IMR-90 (cell line): ENCODE measurements around the gene TAB2. TPM values are rescaled to one million over a fixed set of nuclear protein-coding genes. Genes with fewer than 3 reads are reported as not detected.

Experiments
- ATAC-seq: fragments of 200-7000 bp; cut with Tn5 transposase; 2 replicates; pipeline ENCODE4 v1.9.1; 2020; ENCODE audit warnings: low read depth, mild to moderate bottlenecking, moderate library complexity
- BruUV-seq: library from RNA; stranded (reverse); fragments of 400-500 nt; replicated peaks from 2 replicates; lab custom pipeline; 2021; lab: Mats Ljungman, UMichigan
- CTCF ChIA-PET: fragments of 300-600 bp; formaldehyde crosslinking; extraction: SDS; loops from one replicate; lab custom pipeline; 2021; ENCODE audit warnings: antibody characterized with exemption; lab: Yijun Ruan, JAX
- POLR2A ChIA-PET: fragments of 300-600 bp; sonication (Branson Sonifier 250); formaldehyde crosslinking; loops from one replicate; lab custom pipeline; 2022; ENCODE audit warnings: antibody characterized with exemption; ENCODE audit not compliant: unreplicated experiment; lab: Charles Lee
- DNase-seq: peaks from one replicate; pipeline ENCODE4 v3.0.0; 2013
- H2AFZ ChIP-seq: replicated peaks from 2 replicates; pipeline ENCODE3; 2013; ENCODE audit warnings: low read length, mild to moderate bottlenecking; ENCODE audit not compliant: poor library complexity
- H2AK5ac ChIP-seq: 2 replicates; pipeline ENCODE4 v1.6.1; 2013; ENCODE audit warnings: low read depth, low read length, inconsistent platforms
- H2AK9ac ChIP-seq: replicated peaks from 2 replicates; pipeline ENCODE3; 2013; ENCODE audit warnings: mild to moderate bottlenecking, low read depth, low read length, moderate library complexity; ENCODE audit not compliant: poor library complexity
- H2BK120ac ChIP-seq: 2 replicates; pipeline ENCODE4 v1.6.1; 2013; ENCODE audit warnings: low read depth, low read length, inconsistent platforms
- H2BK15ac ChIP-seq: 3 replicates; pipeline ENCODE4 v1.6.1; 2013; ENCODE audit warnings: low read depth, low read length, inconsistent platforms
- H2BK20ac ChIP-seq: 2 replicates; pipeline ENCODE4 v1.6.1; 2013; ENCODE audit warnings: low read depth, mild to moderate bottlenecking, inconsistent platforms, low read length, moderate library complexity
- H2BK5ac ChIP-seq: 2 replicates; pipeline ENCODE4 v1.6.1; 2013; ENCODE audit warnings: mild to moderate bottlenecking, low read depth, low read length, inconsistent platforms; ENCODE audit not compliant: poor library complexity, severe bottlenecking
- H3K14ac ChIP-seq: replicated peaks from 2 replicates; pipeline ENCODE4 v1.6.1; 2013; ENCODE audit warnings: low read depth, low read length, inconsistent platforms
- H3K18ac ChIP-seq: 2 replicates; pipeline ENCODE4 v1.6.1; 2013; ENCODE audit warnings: low read depth, low read length, control low read depth
- H3K23ac ChIP-seq: 2 replicates; pipeline ENCODE4 v1.6.1; 2013; ENCODE audit warnings: low read depth, low read length, inconsistent platforms
- H3K27ac ChIP-seq: 2 replicates; pipeline ENCODE4 v1.5.1; 2013; ENCODE audit warnings: mild to moderate bottlenecking, control low read depth, low read length; ENCODE audit not compliant: insufficient read depth
- H3K27me3 ChIP-seq: 2 replicates; pipeline ENCODE4 v1.6.1; 2013; ENCODE audit warnings: low read length; ENCODE audit not compliant: control insufficient read depth, insufficient read depth
- H3K36me3 ChIP-seq: 2 replicates; pipeline ENCODE4 v1.6.1; 2013; ENCODE audit warnings: low read length, mixed read lengths; ENCODE audit not compliant: control insufficient read depth, insufficient read depth
- H3K4ac ChIP-seq: 2 replicates; pipeline ENCODE4 v1.6.1; 2013; ENCODE audit warnings: low read depth, low read length, inconsistent platforms
- H3K4me1 ChIP-seq: 2 replicates; pipeline ENCODE4 v1.6.1; 2013; ENCODE audit warnings: low read length, mixed read lengths; ENCODE audit not compliant: control insufficient read depth, insufficient read depth
- H3K4me2 ChIP-seq: 2 replicates; pipeline ENCODE4 v1.6.1; 2013; ENCODE audit warnings: low read depth, mild to moderate bottlenecking, control low read depth, low read length, moderate library complexity
- H3K4me3 ChIP-seq: 2 replicates; pipeline ENCODE4 v1.5.1; 2013; ENCODE audit warnings: low read depth, mild to moderate bottlenecking, control low read depth, low read length, moderate library complexity; ENCODE audit not compliant: insufficient read depth
- H3K56ac ChIP-seq: 2 replicates; pipeline ENCODE4 v1.6.1; 2013; ENCODE audit warnings: low read length, inconsistent platforms; ENCODE audit not compliant: insufficient read depth; ENCODE audit errors: extremely low read depth
- H3K79me1 ChIP-seq, 2 experiments: 2 replicates each; pipeline ENCODE4 v1.6.1; 2013; ENCODE audit warnings: low read length in 2 of 2, inconsistent platforms in 1 of 2, low read depth in 1 of 2
- H3K9ac ChIP-seq: 2 replicates; pipeline ENCODE4 v1.6.1; 2013; ENCODE audit warnings: low read depth, low read length, control low read depth
- H3K9me1 ChIP-seq: 2 replicates; pipeline ENCODE4 v1.6.1; 2013; ENCODE audit warnings: low read length, inconsistent platforms; ENCODE audit not compliant: insufficient read depth
- H3K9me3 ChIP-seq: 2 replicates; pipeline ENCODE4 v1.6.1; 2013; ENCODE audit warnings: low read length; ENCODE audit not compliant: control insufficient read depth, insufficient read depth
- H4K20me1 ChIP-seq: 2 replicates; pipeline ENCODE4 v1.6.1; 2013; ENCODE audit warnings: low read length, inconsistent platforms; ENCODE audit not compliant: insufficient read depth
- H4K5ac ChIP-seq: 2 replicates; pipeline ENCODE4 v1.6.1; 2013; ENCODE audit warnings: mild to moderate bottlenecking, low read depth, low read length, control low read depth
- H4K8ac ChIP-seq, 2 experiments: 2 replicates each; pipeline ENCODE4 v1.6.1; 2013; ENCODE audit warnings: low read depth in 2 of 2, low read length in 2 of 2, control low read depth in 1 of 2, inconsistent platforms in 1 of 2
- H4K91ac ChIP-seq: 2 replicates; pipeline ENCODE4 v1.6.1; 2013; ENCODE audit warnings: low read depth, low read length, inconsistent platforms; ENCODE audit not compliant: insufficient read depth
- BHLHE40 ChIP-seq: fragments of 150-350 bp; IDR thresholded peaks from 2 replicates; pipeline ENCODE4 v1.6.1; 2016; ENCODE audit warnings: mild to moderate bottlenecking, low read depth, low read length
- CEBPB ChIP-seq: IDR thresholded peaks from 2 replicates; pipeline ENCODE4 v1.6.1; 2012; ENCODE audit warnings: low read depth, low read length, improper control_type of control experiment
- CHD1 ChIP-seq: IDR thresholded peaks from 2 replicates; pipeline ENCODE4 v1.6.1; 2012; ENCODE audit warnings: low read depth, low read length, improper control_type of control experiment
- CTCF ChIP-seq: conservative IDR thresholded peaks from 2 replicates; pipeline ENCODE4 v1.5.1; 2012; ENCODE audit warnings: mild to moderate bottlenecking, low read depth, low read length, improper control_type of control experiment
- ELK1 ChIP-seq: fragments of 150-350 bp; IDR thresholded peaks from 2 replicates; pipeline ENCODE4 v1.6.1; 2016; ENCODE audit warnings: low read depth, mild to moderate bottlenecking, low read length, moderate library complexity, borderline replicate concordance
- FOS ChIP-seq: fragments of 150-350 bp; IDR thresholded peaks from 2 replicates; pipeline ENCODE4 v1.6.1; 2016; ENCODE audit warnings: low read depth, low read length
- MAFK ChIP-seq: IDR thresholded peaks from 2 replicates; pipeline ENCODE4 v1.6.1; 2012; ENCODE audit warnings: low read depth, low read length, improper control_type of control experiment
- MXI1 ChIP-seq: IDR thresholded peaks from 2 replicates; pipeline ENCODE4 v1.6.1; 2012; ENCODE audit warnings: low read depth, mild to moderate bottlenecking, low read length, moderate library complexity, borderline replicate concordance
- POLR2A ChIP-seq: IDR thresholded peaks from 2 replicates; pipeline ENCODE4 v1.6.1; 2012; ENCODE audit warnings: mild to moderate bottlenecking, low read depth, low read length
- RCOR1 ChIP-seq: IDR thresholded peaks from 2 replicates; pipeline ENCODE4 v1.6.1; 2012; ENCODE audit warnings: mild to moderate bottlenecking, low read length, improper control_type of control experiment; ENCODE audit not compliant: insufficient replicate concordance
- RFX5 ChIP-seq: IDR thresholded peaks from 2 replicates; pipeline ENCODE4 v1.8.0; 2012; ENCODE audit warnings: low read depth, mild to moderate bottlenecking, low read length, moderate library complexity
- SMC3 ChIP-seq: fragments of 150-350 bp; IDR thresholded peaks from 2 replicates; pipeline ENCODE4 v1.6.1; 2016; ENCODE audit warnings: low read depth, mild to moderate bottlenecking, antibody characterized with exemption, low read length, moderate library complexity
- USF2 ChIP-seq: fragments of 150-350 bp; IDR thresholded peaks from 2 replicates; pipeline ENCODE4 v1.6.1; 2017; ENCODE audit warnings: mild to moderate bottlenecking, antibody characterized with exemption, low read length, low read depth
- WGBS, 2 experiments: methylation state at CpG; one replicate each; pipeline versions ENCODE4 v1.1.5 to v1.1.7; 2013; ENCODE audit warnings: missing lambda C conversion rate in 2 of 2; ENCODE audit not compliant: insufficient read length in 1 of 2; ENCODE audit errors: extremely low coverage in 2 of 2; 5-methylcytosine and 5-hydroxymethylcytosine counted together
- dilution Hi-C: fragments of 300-500 bp; cut with HindIII; formaldehyde crosslinking; loops from one replicate; pipeline ENCODE4 v1.14.3; 2018; ENCODE audit warnings: low sequenced_read_pairs; ENCODE audit not compliant: unreplicated experiment
- in situ Hi-C: fragments of 300-500 bp; cut with MboI; formaldehyde crosslinking; loops from 3 replicates; pipeline ENCODE4 v1.14.3; 2019; ENCODE audit warnings: low sequenced_read_pairs, inconsistent platforms, mixed read lengths
- intact Hi-C: fragments of 100-400 bp; cut with micrococcal nuclease; formaldehyde crosslinking; loops from 2 replicates; pipeline ENCODE4 v1.10.0; 2022
- polyA plus RNA-seq, 3 experiments: library from polyadenylated mRNA; depleted of rRNA; stranded (reverse); fragments of >200 nt; gene quantifications; 2 replicates each; pipeline ENCODE4 v1.2.3, GENCODE V29; 2012; ENCODE audit warnings: low replicate concordance in 1 of 3
- total RNA-seq: library from RNA; depleted of rRNA; stranded (reverse); fragments of >200 nt; gene quantifications from 2 replicates; pipeline ENCODE4 v1.2.3, GENCODE V29; 2012

TAB2 gene
- total and polyA plus RNA-seq, 2 of the 4 experiments (the other 2 are of a cell fraction): 20.8 to 25.3 TPM

- H3K4me2 ChIP-seq: no peak overlapping the region
- H3K27me3 ChIP-seq: no peaks in the 10 kb centered on the region
- no peak overlapping the region for H2AFZ ChIP-seq
- H3K4ac ChIP-seq: no peak overlapping the region
- DNase-seq (no peak), ATAC-seq (no peak)
- no peak overlapping the region for H3K14ac ChIP-seq
- H3K56ac ChIP-seq: no peak overlapping the region
- H2BK15ac ChIP-seq: no peak overlapping the region
- no TSS peak for BruUV-seq
- POLR2A ChIA-PET: no interaction called here
- no peak overlapping the region for H2BK120ac ChIP-seq
- WGBS, 2 experiments: no CpG with 5 or more reads among the region's 3 CpGs
- no peak overlapping the region for H3K27ac ChIP-seq
- no peak overlapping the region for H4K91ac ChIP-seq
- H3K36me3 ChIP-seq: peaks cover 8% of the 10 kb centered on the region
- no peaks in the 10 kb centered on the region for H3K9me3 ChIP-seq
- no peaks in the 10 kb centered on the region for H4K20me1 ChIP-seq
- no peak overlapping the region for H3K23ac ChIP-seq
- no peaks in the 10 kb centered on the region for H3K9me1 ChIP-seq
- H3K4me1 ChIP-seq: no peaks in the 10 kb centered on the region
- no peak overlapping the region for H3K9ac ChIP-seq
- peaks cover 0 to 3% of the 10 kb centered on the region in 2 experiments; a peak in 3 of 4 replicates for H3K79me1 ChIP-seq
- in situ Hi-C loops: no loop called here
- CTCF ChIA-PET: no interaction called here
- H3K4me3 ChIP-seq: no peak overlapping the region
- H2AK9ac ChIP-seq: no peak overlapping the region
- intact Hi-C loops: no loop called here
- H4K8ac ChIP-seq: no peak overlapping the region
- no peak overlapping the region for H2BK5ac ChIP-seq
- no peak overlapping the region for H2BK20ac ChIP-seq
- no peak overlapping the region for H2AK5ac ChIP-seq
- dilution Hi-C loops: no loop called here
- no peak overlapping the region for H4K5ac ChIP-seq
- no peak overlapping the region for H3K18ac ChIP-seq
- no peak for TF ChIP-seq MXI1
- no peak for TF ChIP-seq CTCF
- TF ChIP-seq BHLHE40: no peak
- no peak for TF ChIP-seq RFX5
- no peak for TF ChIP-seq POLR2A
- TF ChIP-seq FOS: no peak
- TF ChIP-seq RCOR1: no peak
- TF ChIP-seq USF2: no peak
- TF ChIP-seq MAFK: no peak
- no peak for TF ChIP-seq CHD1
- no peak for TF ChIP-seq CEBPB
- TF ChIP-seq SMC3: no peak
- no peak for TF ChIP-seq ELK1
These were observed 92.1 kb downstream of the TAB2 start for GRCh38 chr6:149409617-149410016.
